ENCODE measurements around the gene ATP5PO. TPM values are rescaled to one million over a fixed set of nuclear protein-coding genes. Genes with fewer than 3 reads are reported as not detected.
A peak's percentile ranks its signal among the peaks of the same experiment; 100 is the strongest.

ATP5PO gene
- total RNA-seq, 4 donors from 2014 or later: 261 to 560 (median 356) TPM

GRCh38 chr21:33947451-33948095 lies 32.0 kb upstream of the ATP5PO start:
- Histone ChIP-seq H3K36me3 (no peaks in the 10 kb centered on the region), H3K27ac (peak overlapping the region; percentile 32 to 81 (median 76)), H3K27me3 (no peaks in the 10 kb centered on the region), H3K4me1 (peaks cover 16 to 34% of the 10 kb centered on the region in 2 donors), H3K9me3 (no peaks in the 10 kb centered on the region), H3K4me3 (peak overlapping the region in 3 of 4 donors; percentile 27 to 37 (median 30))
- peak; percentile 96 to 97 for ATAC-seq
- DNase-seq: peak; percentile 84
- in situ Hi-C loops (cut with MboI; ENCODE audit: low sequenced_read_pairs in 4 of 4): loop anchor here in 1 of 4 donors (25.0 kb wide), 1 partner anchor 115 kb away; the partner anchor contains the start of genes MRPS6 and SLC5A3
- TF ChIP-seq POLR2A (IDR thresholded peaks at IDR 0.05) (no peak), CTCF (IDR thresholded peaks at IDR 0.05 in 4 of 5, conservative IDR thresholded peaks at IDR 0.05 in 1 of 5) (peak in 1 of 5 experiments; percentile 21)
- intact Hi-C loops (cut with DNase I; ENCODE audit: low total_unique reads): loop anchor here (10.0 kb wide), 1 partner anchor 127 kb away; the partner anchor contains the start of genes MRPS6 and SLC5A3

GRCh38 chr21:33945652-33946270 lies 30.2 kb upstream of the ATP5PO start:
- in situ Hi-C loops (cut with MboI; ENCODE audit: low sequenced_read_pairs in 4 of 4) (loop anchor here in 1 of 4 donors (25.0 kb wide), 1 partner anchor 117 kb away; the partner anchor contains the start of genes MRPS6 and SLC5A3), intact Hi-C loops (cut with DNase I; ENCODE audit: low total_unique reads) (loop anchor here (10.0 kb wide), 1 partner anchor 129 kb away; the partner anchor contains the start of genes MRPS6 and SLC5A3)
- DNase-seq: no peak
- H3K36me3 ChIP-seq: no peaks in the 10 kb centered on the region
- peaks cover 16 to 23% of the 10 kb centered on the region in 2 donors for H3K4me1 ChIP-seq
- no peak overlapping the region for H3K27ac ChIP-seq
- no peak for ATAC-seq
- TF ChIP-seq POLR2A (IDR thresholded peaks at IDR 0.05): no peak
- no peak for TF ChIP-seq CTCF (IDR thresholded peaks at IDR 0.05 in 4 of 5, conservative IDR thresholded peaks at IDR 0.05 in 1 of 5)
- no peaks in the 10 kb centered on the region for H3K27me3 ChIP-seq
- no peaks in the 10 kb centered on the region for H3K9me3 ChIP-seq
- H3K4me3 ChIP-seq: no peak overlapping the region

GRCh38 chr21:33944185-33944763 lies 28.7 kb upstream of the ATP5PO start:
- Histone ChIP-seq H3K27ac (no peak overlapping the region), H3K4me1 (peaks cover 16 to 23% of the 10 kb centered on the region in 2 donors), H3K4me3 (no peak overlapping the region), H3K36me3 (no peaks in the 10 kb centered on the region), H3K9me3 (no peaks in the 10 kb centered on the region), H3K27me3 (no peaks in the 10 kb centered on the region)
- TF ChIP-seq POLR2A (IDR thresholded peaks at IDR 0.05) (no peak), CTCF (IDR thresholded peaks at IDR 0.05 in 4 of 5, conservative IDR thresholded peaks at IDR 0.05 in 1 of 5) (no peak)
- in situ Hi-C loops (cut with MboI; ENCODE audit: low sequenced_read_pairs in 4 of 4): loop anchor here in 1 of 4 donors (25.0 kb wide), 1 partner anchor 118 kb away; the partner anchor contains the start of genes MRPS6 and SLC5A3
- intact Hi-C loops (cut with DNase I; ENCODE audit: low total_unique reads): loop anchor here (10.0 kb wide), 1 partner anchor 131 kb away; the partner anchor contains the start of genes MRPS6 and SLC5A3
- no peak for ATAC-seq
- DNase-seq: no peak

GRCh38 chr21:33943293-33943692 lies 27.7 kb upstream of the ATP5PO start:
- Histone ChIP-seq H3K36me3 (no peaks in the 10 kb centered on the region), H3K27ac (no peak overlapping the region), H3K4me3 (no peak overlapping the region), H3K9me3 (no peaks in the 10 kb centered on the region), H3K4me1 (peaks cover 12 to 14% of the 10 kb centered on the region in 2 donors), H3K27me3 (no peaks in the 10 kb centered on the region)
- TF ChIP-seq POLR2A (IDR thresholded peaks at IDR 0.05) (no peak), CTCF (IDR thresholded peaks at IDR 0.05 in 4 of 5, conservative IDR thresholded peaks at IDR 0.05 in 1 of 5) (no peak)
- intact Hi-C loops (cut with DNase I; ENCODE audit: low total_unique reads) (loop anchor here (10.0 kb wide), 1 partner anchor 132 kb away; the partner anchor contains the start of genes MRPS6 and SLC5A3), in situ Hi-C loops (cut with MboI; ENCODE audit: low sequenced_read_pairs in 4 of 4) (loop anchor here in 1 of 4 donors (25.0 kb wide), 1 partner anchor 119 kb away; the partner anchor contains the start of genes MRPS6 and SLC5A3)
- ATAC-seq: no peak
- DNase-seq: no peak

Measured in gastrocnemius medialis (tissue), 4 donors.